T-helper 1 cell (primary cell): ENCODE measurements around the gene SGMS2.
"Not testable (repeated sequence)": the region's sequence is repeated elsewhere in the genome, so short reads cannot be mapped to it uniquely, and the experiment has no call there.

Experiments
- DNase-seq, 5 donors: peaks; one replicate each; pipeline ENCODE4 v3.0.0-alpha.2; 2012 to 2020

SGMS2 gene

DNA sequence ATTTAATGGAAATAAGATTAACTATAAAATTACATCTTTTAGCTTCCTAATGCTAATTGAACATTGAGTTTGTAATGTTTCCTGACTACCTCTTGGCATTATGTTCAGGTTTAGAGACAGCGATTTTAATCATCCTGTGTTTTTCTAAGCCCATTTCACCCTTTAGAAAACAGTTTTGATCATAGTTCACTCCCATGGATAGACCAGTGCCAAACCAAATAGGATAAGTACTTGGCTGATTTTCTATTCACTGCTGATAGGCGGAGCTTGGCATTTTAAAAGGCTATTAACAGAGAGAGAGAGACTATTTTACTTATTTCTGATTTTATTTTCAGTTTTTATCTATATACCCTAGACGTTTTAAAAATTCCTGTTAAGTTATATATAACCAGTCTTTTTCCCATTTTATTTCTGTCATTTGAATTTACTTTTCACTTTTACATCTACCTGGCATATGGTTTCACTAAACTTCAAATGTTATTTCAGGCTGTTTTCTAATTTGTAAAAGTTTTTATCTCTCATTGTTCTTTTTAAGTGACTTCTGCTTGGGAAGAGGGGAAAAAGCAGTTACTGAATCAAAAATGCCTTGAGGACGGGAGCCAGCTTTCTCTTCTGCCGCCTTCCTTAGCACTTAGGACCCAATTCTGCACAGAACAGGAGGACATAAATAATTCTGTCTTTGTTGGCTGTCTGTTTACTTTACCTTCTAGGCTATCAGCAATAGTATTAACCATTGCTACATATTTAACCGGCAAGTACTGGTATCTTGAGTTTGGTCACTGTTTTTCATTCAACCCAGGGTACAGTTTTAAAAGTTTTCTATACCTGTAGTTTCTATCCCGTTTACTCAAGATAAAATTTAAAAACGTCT is 46.4 kb downstream of the SGMS2 start:
- no peak for DNase-seq

DNA sequence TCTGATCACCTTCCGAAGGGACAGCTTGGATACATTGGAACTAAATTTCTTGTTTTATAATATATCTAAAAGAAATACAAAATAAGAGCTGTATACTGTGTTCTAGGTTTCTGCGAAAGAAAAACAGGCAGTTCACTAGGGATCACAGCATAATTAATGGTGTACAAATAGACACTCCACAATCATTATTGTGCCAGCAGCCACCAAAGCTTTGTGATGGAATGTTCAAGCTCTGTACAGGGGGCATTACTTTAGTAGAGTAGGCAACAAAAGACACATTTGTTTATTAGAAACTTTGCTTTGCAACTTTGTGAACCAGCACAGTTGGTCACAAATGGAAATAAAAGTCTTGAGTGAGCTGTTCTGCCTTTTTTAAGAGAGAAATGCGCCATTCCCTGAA is 49.3 kb downstream of the SGMS2 start:
- DNase-seq = no peak

DNA sequence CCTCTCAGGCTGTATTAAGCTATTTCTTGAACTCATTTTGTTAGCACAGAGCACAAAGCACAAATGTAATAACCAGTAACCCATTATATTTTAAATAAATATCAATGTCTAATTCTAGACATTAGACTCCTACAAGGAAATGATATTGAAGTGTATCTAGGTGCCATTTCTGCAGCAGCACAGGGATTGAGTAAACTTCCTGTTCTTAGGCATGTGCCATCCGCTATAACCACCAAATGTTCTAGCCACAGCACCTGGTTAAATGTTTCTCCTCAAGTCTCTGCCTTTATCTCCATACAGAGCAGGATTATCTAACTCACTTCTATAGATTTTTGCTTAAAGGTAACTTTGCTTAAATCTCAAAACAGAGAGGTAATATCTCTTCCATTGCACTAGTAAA is 51.4 kb downstream of the SGMS2 start:
- DNase-seq = no peak

DNA sequence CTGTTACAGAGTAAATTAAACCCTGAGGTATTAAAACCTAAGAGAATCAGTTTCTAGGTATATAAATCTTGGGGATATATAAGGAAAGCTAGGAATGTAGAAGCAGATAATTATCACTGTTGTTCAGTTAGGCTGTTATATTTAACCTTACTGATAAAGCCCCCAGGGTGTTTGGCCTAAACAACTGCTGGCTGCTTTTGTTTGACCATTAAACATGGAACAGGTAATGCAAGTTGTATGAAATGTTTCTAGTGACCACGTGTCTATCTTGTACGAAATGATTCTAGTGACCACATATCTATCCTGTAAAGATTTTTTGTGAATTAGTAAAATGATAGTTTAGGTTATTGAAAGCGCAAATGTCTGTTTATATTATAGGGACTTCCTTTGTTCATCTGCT is 52.6 kb downstream of the SGMS2 start:
- DNase-seq = no peak

DNA sequence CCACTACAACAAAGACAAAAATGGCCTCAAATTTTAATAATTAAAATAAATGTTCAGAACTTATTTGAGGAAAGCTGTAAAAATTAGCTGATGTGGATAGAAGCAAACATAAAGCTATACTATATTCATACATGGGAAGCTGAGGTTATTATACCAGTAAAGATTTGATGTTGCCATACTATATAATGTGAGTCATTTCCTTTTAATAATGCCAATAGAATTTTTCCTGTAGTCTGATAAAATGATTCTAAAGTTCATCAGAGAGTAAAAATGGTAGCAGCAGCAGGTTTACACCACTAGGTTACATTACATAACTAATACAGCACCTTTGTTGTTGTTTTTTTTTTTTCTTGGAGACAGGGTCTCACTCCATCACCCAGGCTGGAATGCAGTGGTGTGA is 61.1 kb downstream of the SGMS2 start:
- DNase-seq = no peak

DNA sequence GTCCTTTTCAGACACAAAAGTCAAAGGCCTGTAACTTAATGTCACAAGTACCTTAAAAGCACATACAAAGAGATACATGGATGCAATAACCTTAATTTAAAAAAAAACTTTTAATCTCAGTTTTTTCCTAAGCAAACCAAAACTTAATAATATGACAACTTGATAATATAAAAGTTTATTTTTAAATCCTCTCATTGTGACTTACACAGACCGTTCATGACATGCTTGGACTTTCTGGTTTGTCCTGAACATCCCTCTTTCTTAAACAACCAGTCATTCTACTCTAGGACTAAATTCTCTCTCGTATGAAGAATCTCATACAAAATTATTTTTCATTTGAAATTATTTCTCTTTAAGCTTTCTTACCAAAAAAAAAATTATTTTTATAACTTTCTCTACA is 63.5 kb downstream of the SGMS2 start:
- no peak for DNase-seq

DNA sequence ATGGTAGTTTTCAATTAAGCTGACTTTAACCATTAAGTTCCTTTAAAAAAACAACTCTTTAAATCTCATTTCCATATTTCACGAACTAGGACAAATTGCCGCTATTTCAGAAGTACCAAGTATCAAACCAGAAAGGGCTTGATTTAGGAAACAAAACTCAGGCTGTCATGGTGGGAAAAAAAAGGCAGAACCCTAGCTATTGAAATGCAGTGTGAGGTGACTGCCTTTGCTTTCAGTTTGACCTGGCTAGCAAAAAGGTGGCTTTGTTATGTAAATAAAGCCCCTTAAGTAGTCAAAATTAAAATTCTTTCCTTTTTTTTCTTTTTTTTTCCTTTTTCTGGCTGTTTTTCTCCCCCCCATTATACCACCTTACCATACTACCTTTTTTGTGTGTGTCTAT is 66.0 kb downstream of the SGMS2 start:
- no peak for DNase-seq

DNA sequence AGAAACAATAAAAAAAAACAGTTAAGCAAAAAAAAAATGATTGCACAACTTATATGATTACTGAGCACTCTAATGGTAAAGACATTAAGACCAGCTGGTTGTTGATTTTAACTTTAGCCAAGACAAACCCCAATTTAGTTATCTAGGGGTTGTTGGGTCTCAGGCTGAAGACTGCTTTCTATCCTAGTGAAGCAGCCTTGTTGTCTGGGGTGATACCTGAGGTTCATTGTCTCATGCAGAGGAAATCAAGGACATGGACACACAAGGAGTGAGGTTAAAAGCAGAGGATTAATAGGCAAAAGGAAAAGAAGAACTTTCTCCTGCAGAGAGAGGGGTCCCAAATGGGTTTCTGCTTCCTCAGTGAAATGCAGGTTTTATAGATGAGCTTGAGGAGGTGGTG is 66.6 kb downstream of the SGMS2 start:
- DNase-seq = no peak

DNA sequence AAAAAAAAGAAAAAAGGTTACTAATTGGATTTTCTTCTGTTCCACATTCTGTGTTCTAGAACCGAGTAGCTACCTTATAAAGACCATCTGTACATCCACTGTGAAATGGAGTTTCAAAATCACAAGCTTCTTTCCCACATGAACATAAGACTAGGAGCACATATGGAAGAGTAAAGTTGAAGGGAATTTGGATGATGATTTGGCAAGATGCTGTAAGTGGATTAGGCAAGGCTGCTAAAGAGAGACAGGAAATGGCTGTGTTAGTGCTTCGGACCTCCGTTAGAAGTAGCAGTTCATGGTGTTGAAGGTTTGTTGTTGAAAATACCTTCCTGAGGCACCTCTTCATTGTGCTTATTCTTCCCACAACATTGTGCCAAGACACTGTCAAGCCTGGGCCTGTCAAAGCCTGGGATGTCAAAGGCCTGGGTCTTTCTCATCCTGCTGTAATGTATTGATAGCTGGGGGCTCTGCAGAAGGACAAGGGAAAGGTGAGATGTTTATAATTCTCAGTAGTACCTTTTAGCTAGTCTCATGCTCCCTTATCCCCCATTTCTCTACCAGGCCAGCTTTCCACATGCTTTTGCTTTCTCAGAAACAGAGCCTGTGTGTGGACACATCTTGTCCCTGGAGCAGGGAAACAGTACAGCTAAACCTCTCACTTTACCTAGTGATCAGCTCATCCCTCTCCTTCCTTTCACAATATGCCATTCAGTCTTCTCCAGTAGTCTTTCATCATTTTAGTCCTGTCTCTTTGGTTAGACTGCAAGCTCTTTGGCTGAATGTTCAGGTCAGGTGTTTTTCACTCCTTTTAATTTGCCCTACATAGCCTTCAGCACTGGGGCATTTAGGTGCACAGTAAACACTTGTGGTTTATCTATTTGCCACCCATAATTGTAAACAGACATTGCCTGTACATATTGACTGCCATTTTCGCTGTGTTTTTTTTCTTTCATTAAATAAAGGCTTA is 68.7 kb downstream of the SGMS2 start:
- no peak for DNase-seq

DNA sequence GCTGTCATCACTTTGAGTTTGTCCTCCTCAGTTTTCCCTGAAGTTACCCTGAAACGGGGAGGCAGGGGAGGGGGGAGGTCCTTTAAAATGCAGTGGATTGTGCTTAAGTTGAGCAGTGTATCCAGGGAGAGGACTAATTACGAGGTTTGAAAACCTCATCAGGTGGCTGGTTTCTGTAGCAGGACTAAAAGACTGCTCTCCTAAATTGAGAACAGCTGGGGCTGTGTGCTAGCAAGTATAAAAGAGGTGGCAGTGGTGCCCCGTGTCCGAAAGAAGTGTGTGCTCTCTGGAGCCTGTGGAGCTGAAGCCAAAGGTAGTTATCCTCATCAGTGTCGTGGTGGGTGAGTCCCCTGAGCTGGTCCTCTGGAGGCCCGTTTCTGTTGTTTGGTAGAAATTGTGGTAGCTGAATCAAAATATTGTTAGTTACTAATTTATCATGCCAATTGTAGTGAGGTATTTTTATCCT is 69.4 kb downstream of the SGMS2 start:
- no peak for DNase-seq

DNA sequence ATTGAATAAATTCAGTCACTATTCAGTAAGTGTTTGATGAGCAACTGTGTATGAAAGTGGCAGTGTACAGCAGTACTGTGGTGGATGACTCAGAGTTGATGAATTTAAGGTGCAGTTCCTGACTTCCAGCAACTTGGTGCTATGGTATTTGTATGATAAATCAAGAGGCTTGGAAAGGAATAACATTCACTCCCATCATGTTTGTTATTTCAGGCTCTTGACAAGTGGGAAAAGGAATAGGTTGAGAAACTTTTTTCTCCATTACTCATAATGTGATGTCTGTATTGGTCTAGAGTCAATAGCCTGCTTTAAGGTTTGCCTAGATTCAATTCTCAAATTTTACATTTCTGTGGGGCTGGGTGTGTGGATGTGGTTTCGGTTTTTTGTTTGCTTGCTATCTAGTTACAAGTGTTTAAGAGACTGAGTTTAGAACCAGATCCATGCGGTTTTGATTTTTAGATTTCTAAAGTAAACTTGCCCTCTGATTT is 71.5 kb downstream of the SGMS2 start:
- no peak for DNase-seq

DNA sequence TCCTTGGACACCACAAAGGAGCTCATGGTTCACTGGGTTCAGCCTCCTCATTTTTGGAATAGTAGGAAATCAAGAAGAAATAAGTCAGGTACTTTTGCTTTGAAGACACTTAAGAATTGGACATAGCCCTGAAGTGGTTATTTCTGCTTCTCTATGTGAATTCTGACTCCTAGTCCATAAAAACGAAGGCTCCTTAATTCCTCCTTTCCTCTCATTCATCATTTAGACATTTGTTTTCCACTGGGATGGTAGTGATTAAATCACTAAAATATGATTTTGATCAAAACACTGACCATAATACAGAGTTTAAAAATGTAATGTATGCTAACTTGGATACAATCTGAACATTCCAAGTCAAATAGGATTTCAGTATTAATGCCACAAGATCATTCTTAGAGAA is 71.9 kb downstream of the SGMS2 start:
- DNase-seq = no peak

DNA sequence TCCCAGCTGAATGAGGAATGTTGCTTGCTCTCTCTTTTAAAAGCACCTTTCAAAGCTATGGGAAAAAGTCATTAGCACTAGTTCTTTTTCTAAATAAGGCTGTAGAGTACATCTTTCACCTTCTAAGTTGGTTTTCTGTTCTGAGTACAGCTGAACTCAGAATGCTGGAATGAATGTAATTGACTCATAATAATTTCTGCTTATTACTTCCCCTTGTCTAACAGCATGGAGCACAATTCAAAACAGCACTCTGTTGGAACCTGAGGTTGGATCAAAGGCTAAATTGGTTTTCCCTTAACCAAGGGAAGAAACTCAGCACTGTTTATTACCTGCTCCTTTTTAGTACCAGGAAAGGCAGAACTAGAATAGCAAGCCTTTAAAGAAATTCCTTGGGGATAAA is 73.1 kb downstream of the SGMS2 start:
- DNase-seq = no peak

DNA sequence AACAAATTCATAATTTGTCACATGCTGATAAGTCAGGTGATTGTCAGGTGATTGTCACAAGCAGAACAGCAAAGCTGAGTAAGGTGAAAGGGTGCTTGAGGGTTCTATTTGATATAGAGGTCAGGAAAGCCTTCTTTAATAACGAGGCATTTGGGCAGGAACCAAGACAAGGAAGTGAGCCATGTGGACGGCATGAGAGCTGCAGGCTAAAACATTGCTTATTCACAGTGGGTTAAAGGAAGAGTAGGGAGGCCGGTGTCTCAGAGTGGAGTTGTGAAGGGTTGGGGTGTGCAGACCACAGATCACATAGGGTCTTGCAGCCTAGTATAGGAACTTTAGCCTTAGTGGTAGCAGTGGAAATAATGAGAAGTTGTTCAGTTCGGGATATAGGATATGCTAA is 75.3 kb downstream of the SGMS2 start:
- no peak for DNase-seq

DNA sequence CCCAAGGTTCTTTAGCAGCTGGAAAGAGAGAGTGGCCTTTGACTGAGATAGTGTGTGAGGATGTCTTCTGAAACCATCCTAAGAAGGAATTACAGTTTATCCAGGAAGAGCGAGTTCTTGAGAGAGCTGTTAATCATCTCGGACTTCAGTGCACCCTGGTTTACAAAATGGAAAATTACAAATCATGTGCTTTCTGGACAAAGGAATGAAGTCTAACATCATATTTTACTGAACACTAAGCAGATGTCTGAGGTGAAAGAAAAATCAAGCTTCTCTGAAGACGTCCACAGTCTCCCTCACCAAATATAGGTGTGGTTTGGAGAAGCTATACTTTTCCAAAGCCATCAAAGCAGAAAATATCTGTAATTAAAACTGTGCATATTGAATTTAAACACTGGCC is 75.8 kb downstream of the SGMS2 start:
- no peak for DNase-seq

DNA sequence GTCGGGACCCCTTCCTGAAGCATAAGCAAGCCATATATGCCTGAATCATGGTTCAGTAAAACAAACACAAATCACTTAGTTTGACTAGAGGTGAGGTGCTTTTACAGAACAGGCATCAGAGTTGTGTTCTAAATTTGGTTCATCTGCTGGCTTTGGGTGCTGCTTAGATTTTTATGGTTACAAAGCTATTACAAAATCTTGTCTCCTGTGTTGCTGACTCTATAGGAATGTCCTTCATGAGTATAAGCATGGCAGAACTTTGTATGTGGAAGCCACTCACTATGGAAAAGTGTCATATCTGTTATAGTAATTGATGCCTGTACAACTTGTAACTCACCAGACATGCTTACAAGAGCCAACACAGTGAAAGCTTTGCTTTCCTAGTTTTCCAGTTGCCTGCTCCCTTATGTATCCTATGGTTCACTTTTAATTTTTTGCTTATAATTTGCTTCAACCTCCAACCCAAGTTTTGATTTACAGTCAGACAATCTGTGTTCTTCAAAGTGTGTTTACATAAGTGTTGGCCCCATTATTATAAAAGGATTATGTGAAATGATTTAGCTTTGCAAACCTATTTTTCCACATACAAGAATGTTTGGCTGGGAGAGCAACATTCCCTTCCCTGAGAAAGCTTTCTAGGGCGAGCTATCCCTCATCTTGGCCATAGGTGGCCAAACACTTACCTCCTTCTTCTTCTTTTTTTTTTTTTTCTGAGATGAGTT is 76.6 kb downstream of the SGMS2 start:
- DNase-seq = no peak

DNA sequence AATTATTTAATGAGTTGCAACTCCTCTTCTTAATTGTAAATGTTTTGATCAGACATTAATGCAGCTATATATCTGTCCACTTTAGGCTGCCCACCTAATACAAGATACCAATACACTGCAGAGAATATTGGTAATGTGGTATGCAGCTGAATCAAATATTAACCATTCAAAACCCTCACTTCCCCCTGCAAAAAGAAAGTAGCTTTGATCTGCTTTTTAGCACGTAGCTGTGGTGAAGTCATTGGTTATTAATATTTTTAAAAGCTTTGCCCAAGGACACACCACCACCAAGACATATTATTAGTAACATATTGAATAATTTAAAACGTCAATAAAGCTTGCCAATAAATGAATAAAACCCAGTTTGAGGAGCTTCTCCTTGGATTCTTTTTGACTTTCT is 78.0 kb downstream of the SGMS2 start:
- no peak for DNase-seq

DNA sequence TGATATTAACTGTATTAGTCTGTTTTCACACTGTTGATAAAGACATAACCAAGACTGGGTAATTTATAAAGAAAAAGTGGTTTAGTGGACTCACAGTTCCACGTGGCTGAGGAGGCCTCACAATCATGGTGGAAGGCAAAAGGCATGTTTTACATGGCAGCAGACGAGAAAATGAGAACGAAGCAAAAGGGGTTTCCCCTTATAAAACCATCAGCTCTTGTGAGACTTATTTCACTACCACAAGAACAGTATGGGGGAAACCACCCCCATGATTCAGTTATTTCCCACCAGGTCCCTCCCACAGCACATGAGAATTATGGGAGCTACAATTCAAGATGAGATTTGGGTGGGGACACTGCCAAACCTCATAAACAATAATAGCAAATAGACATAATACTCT is 80.3 kb downstream of the SGMS2 start:
- DNase-seq = not testable (repeated sequence)

DNA sequence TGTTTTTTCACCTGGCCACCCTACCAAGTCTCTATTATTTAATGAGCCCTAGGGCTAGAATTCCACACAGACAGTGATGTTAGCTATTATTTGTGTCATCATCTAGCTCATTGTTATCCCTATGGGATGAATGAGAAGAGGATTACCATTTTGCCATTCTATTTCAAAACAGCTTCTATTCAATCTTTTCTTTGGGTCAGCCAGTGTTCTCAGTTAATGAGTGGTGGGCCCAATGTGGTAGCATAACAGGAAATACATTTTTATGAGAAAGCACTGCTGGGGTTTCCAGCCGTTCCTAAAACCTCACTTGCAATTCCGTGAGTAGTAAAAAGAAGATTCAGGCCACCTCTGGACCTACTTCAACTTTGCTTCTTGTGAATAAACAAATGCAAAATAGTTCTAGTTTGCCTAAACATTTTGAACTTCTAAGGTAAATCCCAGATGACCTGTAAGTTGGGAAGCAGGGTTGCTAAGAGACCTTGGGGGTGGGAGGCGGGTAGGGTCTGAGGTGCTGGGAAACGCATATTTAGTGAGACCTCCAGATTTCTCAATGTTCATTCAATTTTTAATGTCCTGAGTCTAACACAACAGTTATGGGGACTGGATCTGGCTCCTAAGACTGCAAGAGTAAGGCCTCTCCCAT is 81.8 kb downstream of the SGMS2 start:
- DNase-seq = no peak

DNA sequence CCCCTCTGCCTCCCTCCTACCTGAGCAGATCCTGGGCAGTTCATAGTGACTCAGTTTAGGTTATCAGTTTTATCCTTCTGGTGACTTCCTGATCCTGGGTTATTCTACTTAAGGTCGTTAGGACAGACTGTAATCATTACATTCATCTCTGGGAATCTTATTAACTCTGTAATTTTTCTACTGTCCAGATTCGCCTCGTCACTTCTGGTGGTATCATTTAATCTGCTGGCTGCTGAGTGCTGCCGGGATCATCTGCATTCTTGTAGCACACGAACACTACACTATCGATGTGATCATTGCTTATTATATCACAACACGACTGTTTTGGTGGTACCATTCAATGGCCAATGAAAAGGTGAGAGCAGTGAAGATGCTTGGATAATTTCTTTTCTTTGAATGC is 83.6 kb downstream of the SGMS2 start:
- no peak for DNase-seq

DNA sequence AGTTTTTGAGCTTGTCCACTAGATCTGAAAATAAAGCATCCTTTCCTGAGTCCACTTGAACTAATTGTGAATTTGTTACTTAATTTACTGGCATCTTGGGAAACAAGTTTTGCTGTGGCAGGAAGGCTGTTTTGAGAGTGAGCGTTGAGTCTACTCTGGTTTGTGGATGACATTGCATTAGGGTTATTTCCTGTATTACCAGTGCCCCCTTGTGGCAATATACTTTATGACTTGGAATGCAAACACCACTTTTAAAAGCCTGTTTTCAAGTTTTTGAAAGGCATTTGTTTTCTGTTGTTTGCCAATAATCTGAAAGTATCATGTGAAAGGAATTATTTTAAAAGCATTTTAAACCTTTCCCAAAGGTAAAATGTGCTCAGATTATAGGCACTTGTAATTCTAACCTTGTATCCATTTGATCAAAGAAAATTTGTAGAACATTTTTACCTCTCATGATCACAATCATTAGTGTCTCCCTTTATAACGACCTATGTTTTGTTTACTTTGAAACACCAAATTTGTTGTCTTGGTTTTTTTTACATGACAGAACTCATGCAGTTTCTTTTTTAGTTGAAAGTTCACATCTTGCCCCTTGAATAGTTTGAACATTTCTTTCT is 88.7 kb downstream of the SGMS2 start:
- peak in 4 of 5 donors; percentile 3 to 57 (median 22) for DNase-seq

DNA sequence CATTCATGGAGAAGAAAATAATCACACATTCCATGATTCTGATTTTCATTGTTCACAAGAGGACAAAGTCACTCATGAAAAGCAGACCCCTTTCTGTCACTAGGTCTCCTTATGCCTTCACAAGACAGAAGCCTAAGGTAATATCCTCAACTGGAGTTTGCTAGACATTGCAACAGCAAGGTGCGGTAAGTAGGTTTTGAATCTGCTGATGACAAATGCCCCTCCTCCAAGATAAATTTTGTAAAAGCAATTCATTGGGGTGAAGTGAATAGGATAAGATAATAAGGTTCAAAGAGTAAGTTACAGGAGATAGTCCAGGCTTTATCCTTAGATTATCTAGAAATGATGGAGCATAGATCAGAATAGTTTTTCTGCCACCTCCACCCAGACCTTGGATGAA is 90.5 kb downstream of the SGMS2 start:
- DNase-seq = no peak
